GM12878 (cell line): ENCODE data around the gene GPR141. TPM values are rescaled to one million over a fixed set of nuclear protein-coding genes. Genes with fewer than 3 reads are reported as not detected.

Experiments used
- ATAC-seq: fragments of 200-7000 bp; cut with Tn5 transposase; 3 replicates; pipeline ENCODE4 v1.9.1; 2020; ENCODE audit warnings: mild to moderate bottlenecking, moderate library complexity
- BruUV-seq: library from RNA; stranded (reverse); fragments of 400-500 nt; replicated peaks from 2 replicates; lab custom pipeline; 2021; lab: Mats Ljungman, UMichigan
- CTCF ChIA-PET: fragments of 300-600 bp; sonication (Branson Sonifier 250); formaldehyde crosslinking; extraction: SDS; loops from one replicate; lab custom pipeline; 2021; ENCODE audit warnings: inconsistent platforms; lab: Yijun Ruan, JAX
- POLR2A ChIA-PET: fragments of 350-600 bp; formaldehyde crosslinking; extraction: SDS; loops from one replicate; lab custom pipeline; 2021; ENCODE audit warnings: inconsistent platforms; lab: Charles Lee
- RAD21 ChIA-PET: fragments of 300-600 bp; sonication (Branson Sonifier 250); formaldehyde crosslinking; loops from one replicate; lab custom pipeline; 2023; ENCODE audit warnings: antibody characterized with exemption; ENCODE audit not compliant: unreplicated experiment; lab: Charles Lee
- SMC1A ChIA-PET: fragments of 300-600 bp; sonication (Branson Sonifier 250); formaldehyde crosslinking; loops from one replicate; lab custom pipeline; 2023; ENCODE audit not compliant: unreplicated experiment, uncharacterized antibody; lab: Charles Lee
- DNase-seq: peaks from one replicate; pipeline ENCODE4 v3.0.0-alpha.2; 2011; ENCODE audit warnings: low read depth, low spot score
- FAIRE-seq: peaks from 3 replicates; lab custom pipeline; 2011; peaks lifted over from hg19 to GRCh38; lab: Jason Lieb, UNC
- H2AFZ ChIP-seq: 2 replicates; pipeline ENCODE4 v1.6.0; 2011; ENCODE audit warnings: low read depth, low read length, control low read depth; ENCODE audit not compliant: control insufficient read depth
- H3K27ac ChIP-seq: 2 replicates; pipeline ENCODE4 v1.5.1; 2011; ENCODE audit warnings: control low read depth; ENCODE audit not compliant: control insufficient read depth, insufficient read depth
- H3K27me3 ChIP-seq, 2 experiments: replicated peaks in 1 of 2; 2 replicates each; pipeline versions ENCODE4 v1.6.0 to v1.6.1; 2011; ENCODE audit warnings: low read length in 1 of 2; ENCODE audit not compliant: control insufficient read depth in 2 of 2, insufficient read depth in 2 of 2
- H3K36me3 ChIP-seq, 2 experiments: 2 replicates each; pipeline ENCODE4 v1.5.1; 2011; ENCODE audit warnings: low read length in 1 of 2; ENCODE audit not compliant: control insufficient read depth in 2 of 2, insufficient read depth in 2 of 2
- H3K4me1 ChIP-seq: 2 replicates; pipeline ENCODE4 v1.6.1; 2011; ENCODE audit warnings: mild to moderate bottlenecking, low read length, moderate library complexity, mixed read lengths; ENCODE audit not compliant: control insufficient read depth, insufficient read depth
- H3K4me2 ChIP-seq: 2 replicates; pipeline ENCODE4 v1.6.0; 2011; ENCODE audit warnings: control low read depth; ENCODE audit not compliant: control insufficient read depth, insufficient read depth
- H3K4me3 ChIP-seq: fragments of 200-600 bp; sonication (generic); 2 replicates; pipeline ENCODE4 v1.5.1; 2016
- H3K79me2 ChIP-seq: 2 replicates; pipeline ENCODE4 v1.6.0; 2011; ENCODE audit warnings: low read length; ENCODE audit not compliant: control insufficient read depth, insufficient read depth
- H3K9ac ChIP-seq: 2 replicates; pipeline ENCODE4 v1.8.0; 2011; ENCODE audit warnings: low read length, control low read depth, mixed read lengths; ENCODE audit not compliant: control insufficient read depth, insufficient read depth
- H3K9me3 ChIP-seq: replicated peaks from 3 replicates; pipeline ENCODE4 v1.5.1; 2011; ENCODE audit warnings: mild to moderate bottlenecking, low read length; ENCODE audit not compliant: control insufficient read depth, insufficient read depth
- H4K20me1 ChIP-seq: 2 replicates; pipeline ENCODE4 v1.6.0; 2011; ENCODE audit not compliant: control insufficient read depth, insufficient read depth
- ATF2 ChIP-seq: IDR thresholded peaks from 2 replicates; pipeline ENCODE4 v1.6.1; 2012; ENCODE audit warnings: low read length, inconsistent platforms
- BHLHE40 ChIP-seq, 2 experiments: fragments of 450-650 bp in 1 of 2; IDR thresholded peaks; 2 replicates each; pipeline ENCODE4 v1.6.1; 2011 to 2017; ENCODE audit warnings: low read depth in 2 of 2, borderline replicate concordance in 1 of 2, improper control_type of control experiment in 1 of 2, low read length in 1 of 2, mild to moderate bottlenecking in 1 of 2
- CREB1 ChIP-seq: IDR thresholded peaks from 2 replicates; pipeline ENCODE4 v1.6.1; 2012; ENCODE audit warnings: low read depth, mild to moderate bottlenecking, inconsistent platforms
- DPF2 ChIP-seq: fragments of 450-650 bp; IDR thresholded peaks from 2 replicates; pipeline ENCODE4 v1.6.1; 2017; ENCODE audit warnings: mild to moderate bottlenecking
- ELK1 ChIP-seq: IDR thresholded peaks from 2 replicates; pipeline ENCODE4 v1.6.1; 2012; ENCODE audit warnings: low read depth, low read length, improper control_type of control experiment
- EP300 ChIP-seq, 2 experiments: fragments of 150-350 bp in 1 of 2; IDR thresholded peaks; 2 replicates each; pipeline ENCODE4 v1.6.1; 2011 to 2012; ENCODE audit warnings: low read depth in 2 of 2, low read length in 2 of 2, borderline replicate concordance in 1 of 2, improper control_type of control experiment in 1 of 2, inconsistent platforms in 1 of 2; ENCODE audit not compliant: control insufficient read depth in 1 of 2
- FOS ChIP-seq: IDR thresholded peaks from 3 replicates; pipeline ENCODE4 v1.6.1; 2011; ENCODE audit warnings: borderline replicate concordance; ENCODE audit not compliant: insufficient read length; ENCODE audit errors: extremely low read depth
- HDAC6 ChIP-seq: fragments of 200-600 bp; sonication (generic); IDR thresholded peaks from one replicate; pipeline ENCODE4 v1.8.0; 2017; ENCODE audit warnings: antibody characterized with exemption; ENCODE audit not compliant: unreplicated experiment
- LARP7 ChIP-seq: fragments of 450-650 bp; IDR thresholded peaks from 2 replicates; pipeline ENCODE4 v1.6.1; 2017; ENCODE audit warnings: mild to moderate bottlenecking
- MTA2 ChIP-seq: fragments of 450-650 bp; IDR thresholded peaks from 2 replicates; pipeline ENCODE4 v1.6.1; 2016; ENCODE audit warnings: low read depth, mild to moderate bottlenecking, moderate library complexity
- MTA3 ChIP-seq: IDR thresholded peaks from 2 replicates; pipeline ENCODE4 v1.6.1; 2012; ENCODE audit warnings: low read length, inconsistent platforms, borderline replicate concordance
- NR2F1 ChIP-seq: fragments of 450-650 bp; conservative IDR thresholded peaks from 2 replicates; pipeline ENCODE4 v1.6.1; 2017; ENCODE audit warnings: mild to moderate bottlenecking
- NRF1 ChIP-seq: conservative IDR thresholded peaks from 2 replicates; pipeline ENCODE4 v1.6.1; 2011; ENCODE audit warnings: mild to moderate bottlenecking, low read depth, low read length, improper control_type of control experiment
- SMC3 ChIP-seq: IDR thresholded peaks from 2 replicates; pipeline ENCODE4 v1.6.1; 2011; ENCODE audit warnings: low read length, improper control_type of control experiment, borderline replicate concordance
- SPI1 ChIP-seq: IDR thresholded peaks from 2 replicates; pipeline ENCODE4 v1.6.1; 2011; ENCODE audit warnings: low read depth, mild to moderate bottlenecking, low read length, moderate library complexity, borderline replicate concordance; ENCODE audit not compliant: insufficient read depth
- SREBF1 ChIP-seq: IDR thresholded peaks from 2 replicates; pipeline ENCODE4 v1.6.1; 2012; ENCODE audit warnings: mild to moderate bottlenecking, low read length
- SRF ChIP-seq, 2 experiments: IDR thresholded peaks; 2 replicates each; pipeline ENCODE4 v1.6.1; 2011; ENCODE audit warnings: low read depth in 2 of 2, low read length in 2 of 2, mild to moderate bottlenecking in 1 of 2, moderate library complexity in 1 of 2
- TCF12 ChIP-seq: IDR thresholded peaks from 2 replicates; pipeline ENCODE4 v1.6.1; 2011; ENCODE audit warnings: low read depth, mild to moderate bottlenecking, low read length
- WGBS: methylation state at CpG from one replicate; pipeline ENCODE4 v1.1.6; 2016; ENCODE audit warnings: low lambda C conversion rate; ENCODE audit not compliant: insufficient replicate concordance, insufficient coverage; ENCODE audit errors: missing lambda C conversion rate; 5-methylcytosine and 5-hydroxymethylcytosine counted together
- in situ Hi-C: fragments of 300-500 bp; cut with MboI; formaldehyde crosslinking; loops from 9 replicates; pipeline ENCODE4 v1.14.3; 2018; ENCODE audit warnings: mixed read lengths
- intact Hi-C: fragments of 100-400 bp; cut with micrococcal nuclease; formaldehyde crosslinking; loops from one replicate; pipeline ENCODE4 v1.14.2; 2022; ENCODE audit not compliant: unreplicated experiment
- polyA plus RNA-seq, 11 experiments: library from polyadenylated mRNA; depleted of rRNA in 4 of 11; unstranded in 6 of 11; stranded (reverse) in 5 of 11; fragments of >200 nt; fragmentation: Nextera tagmentation in 4 of 11; fragmentation: Illumina TruSeq in 1 of 11; extraction: Ambion mirVana in 4 of 11; extraction: Trizol in 1 of 11; gene quantifications; 1 replicate in 1 of 11; 2 replicates in 10 of 11; pipeline versions ENCODE4 v1.2.1 to v1.2.3, GENCODE V29; 2011 to 2016; ENCODE audit warnings: inconsistent platforms in 2 of 11, missing spikeins in 2 of 11, low read depth in 1 of 11
- total RNA-seq, 4 experiments: library from RNA; depleted of rRNA in 3 of 4; stranded (reverse); fragments of >200 nt in 3 of 4; fragmentation: Illumina TruSeq in 1 of 4; extraction: Trizol in 1 of 4; gene quantifications; 2 replicates each; pipeline versions ENCODE4 v1.2.1 to v1.2.3, GENCODE V29; 2013 to 2021

Gene GPR141
- total and polyA plus RNA-seq, 10 of the 15 experiments (the other 5 are each of a cell fraction or from before 2014, with no cell fraction given) = 0.56 to 3.9 (median 1.2) TPM

GRCh38 chr7:37758501-37759045 is 75.0 kb downstream of the GPR141 start:
- no peak overlapping the region for H3K4me2 ChIP-seq
- no peak overlapping the region for H3K4me3 ChIP-seq
- no TSS peak for BruUV-seq
- no peak for FAIRE-seq
- CTCF ChIA-PET = interaction anchor here (1.0 to 2.9 kb wide), 5 partner anchors 13 to 75 kb away, joined by 3 to 10 read pairs (median 4); partner anchors contain the start of gene GPR141
- TF ChIP-seq SRF (IDR thresholded peaks at IDR 0.05; ENCODE audit: low read depth in 2 of 2, low read length in 2 of 2) (no peak), ELK1 (no peak), MTA3 (no peak), SREBF1 (no peak), ATF2 (no peak), DPF2 (no peak), NRF1 (no peak), MTA2 (no peak), HDAC6 (no peak), CREB1 (no peak), SMC3 (no peak), SPI1 (no peak), TCF12 (no peak), BHLHE40 (IDR thresholded peaks at IDR 0.05; ENCODE audit: borderline replicate concordance in 1 of 2, low read depth in 2 of 2, low read length in 1 of 2) (no peak), LARP7 (no peak), EP300 (IDR thresholded peaks at IDR 0.05; ENCODE audit: borderline replicate concordance in 1 of 2, control insufficient read depth in 1 of 2, low read depth in 2 of 2, low read length in 2 of 2) (no peak), FOS (no peak), NR2F1 (no peak)
- TF ChIP-seq, all 136 proteins: peak for 0
- DNase-seq (no peak), ATAC-seq (no peak)
- Histone ChIP-seq H4K20me1 (no peaks in the 10 kb centered on the region), H3K4me1 (no peaks in the 10 kb centered on the region), H2AFZ (no peak overlapping the region), H3K79me2 (no peaks in the 10 kb centered on the region), H3K27me3 (no peaks in the 10 kb centered on the region), H3K36me3 (no peaks in the 10 kb centered on the region), H3K27ac (no peak overlapping the region), H3K9me3 (peaks cover 4% of the 10 kb centered on the region; the same call in 2 of the 3 replicates), H3K9ac (no peak overlapping the region)
- SMC1A ChIA-PET = interaction anchor here (1.0 to 3.0 kb wide), 11 partner anchors 9 to 79 kb away, joined by 3 to 10 read pairs (median 5); no protein-coding TSS in a partner anchor
- WGBS = 33% methylated on average over 3 of the region's 3 CpGs
- intact Hi-C loops = no loop called here
- POLR2A ChIA-PET = interaction anchor here (1.0 kb wide), 1 partner anchor 51 kb away, joined by 4 read pairs; no protein-coding TSS in a partner anchor
- RAD21 ChIA-PET = interaction anchor here (1.6 to 1.7 kb wide), 2 partner anchors 58 to 67 kb away, joined by 5 to 8 read pairs; no protein-coding TSS in a partner anchor
- in situ Hi-C loops = no loop called here
